SK-N-SH (cell line): Measurements from ENCODE around the gene NIPAL1. TPM values are rescaled to one million over a fixed set of nuclear protein-coding genes. Genes with fewer than 3 reads are reported as not detected.

ENCODE experiments used
- CTCF ChIA-PET: fragments of 300-600, 350-600 bp; formaldehyde crosslinking; extraction: SDS; loops from one replicate; lab custom pipeline; 2021; lab: Yijun Ruan, JAX
- POLR2A ChIA-PET: fragments of 350-600 bp; sonication (Branson Sonifier 250); formaldehyde crosslinking; extraction: SDS; loops from one replicate; lab custom pipeline; 2020; ENCODE audit warnings: antibody characterized with exemption, inconsistent platforms; lab: Yijun Ruan, JAX
- DNase-seq: peaks from one replicate; pipeline ENCODE4 v3.0.0; 2012
- H2AFZ ChIP-seq: fragments of 200-600 bp; sonication (generic); 2 replicates; pipeline ENCODE4 v1.8.1; 2016; ENCODE audit warnings: antibody characterized with exemption, mild to moderate bottlenecking, low read depth
- H3F3A ChIP-seq: fragments of 200-600 bp; sonication (generic); replicated peaks from 2 replicates; pipeline ENCODE3; 2016; ENCODE audit warnings: antibody characterized with exemption, mild to moderate bottlenecking; ENCODE audit not compliant: insufficient read depth
- H3K27ac ChIP-seq, 2 experiments: fragments of 200-500 bp in 1 of 2; fragments of 200-600 bp in 1 of 2; sonication (Bioruptor generic) in 1 of 2; sonication (generic), shearing (Covaris generic) in 1 of 2; 2 replicates each; pipeline versions ENCODE4 v1.5.1 to v1.6.1; 2014 to 2016; ENCODE audit warnings: low read depth in 2 of 2, inconsistent platforms in 1 of 2, low read length in 1 of 2, mild to moderate bottlenecking in 1 of 2, mixed read lengths in 1 of 2
- H3K27me3 ChIP-seq: fragments of 200-600 bp; sonication (generic), shearing (Covaris generic); 2 replicates; pipeline ENCODE4 v1.6.1; 2016; ENCODE audit warnings: mixed run types; ENCODE audit not compliant: insufficient read depth
- H3K36me3 ChIP-seq, 2 experiments: fragments of 200-500 bp in 1 of 2; fragments of 200-600 bp in 1 of 2; sonication (Bioruptor generic) in 1 of 2; sonication (generic) in 1 of 2; replicated peaks in 1 of 2; 2 replicates each; pipeline versions ENCODE3 to v1.5.1; 2014 to 2016; ENCODE audit warnings: low read length in 1 of 2, mild to moderate bottlenecking in 1 of 2; ENCODE audit not compliant: insufficient read depth in 2 of 2, control insufficient read depth in 1 of 2
- H3K4me1 ChIP-seq, 2 experiments: fragments of 200-500 bp in 1 of 2; fragments of 200-600 bp in 1 of 2; sonication (Bioruptor generic) in 1 of 2; sonication (generic), shearing (Covaris generic) in 1 of 2; 2 replicates each; pipeline versions ENCODE4 v1.5.1 to v1.6.1; 2014 to 2016; ENCODE audit warnings: low read depth in 1 of 2, low read length in 1 of 2, mixed run types in 1 of 2; ENCODE audit not compliant: insufficient read depth in 2 of 2, control insufficient read depth in 1 of 2
- H3K4me2 ChIP-seq: fragments of 200-600 bp; sonication (generic), shearing (Covaris generic); 2 replicates; pipeline ENCODE4 v1.6.1; 2017; ENCODE audit warnings: mixed run types
- H3K4me3 ChIP-seq, 2 experiments: fragments of 200-500 bp in 1 of 2; fragments of 200-600 bp in 1 of 2; sonication (Bioruptor generic) in 1 of 2; sonication (generic), shearing (Covaris generic) in 1 of 2; 2 replicates each; pipeline versions ENCODE4 v1.5.1 to v1.8.1; 2014 to 2016; ENCODE audit warnings: low read depth in 2 of 2, inconsistent platforms in 1 of 2, low read length in 1 of 2, mild to moderate bottlenecking in 1 of 2, mixed read lengths in 1 of 2, moderate library complexity in 1 of 2
- H3K79me2 ChIP-seq: fragments of 200-600 bp; sonication (generic); 2 replicates; pipeline ENCODE4 v1.8.1; 2017; ENCODE audit warnings: mild to moderate bottlenecking; ENCODE audit not compliant: insufficient read depth
- H3K9ac ChIP-seq: fragments of 200-600 bp; sonication (generic); 2 replicates; pipeline ENCODE4 v1.6.1; 2017; ENCODE audit warnings: mixed run types
- H3K9me2 ChIP-seq: fragments of 200-600 bp; sonication (generic); 2 replicates; pipeline ENCODE4 v1.6.1; 2017; ENCODE audit warnings: mixed run types
- H3K9me3 ChIP-seq: fragments of 200-600 bp; sonication (generic); 2 replicates; pipeline ENCODE4 v1.6.1; 2017; ENCODE audit warnings: mixed run types, mild to moderate bottlenecking, moderate library complexity
- H4K20me1 ChIP-seq: fragments of 200-600 bp; sonication (generic); 2 replicates; pipeline ENCODE4 v1.6.1; 2017; ENCODE audit warnings: mild to moderate bottlenecking, mixed run types; ENCODE audit not compliant: insufficient read depth
- ELF1 ChIP-seq: IDR thresholded peaks from 2 replicates; pipeline ENCODE4 v1.4.0; 2012
- EP300 ChIP-seq, 2 experiments: IDR thresholded peaks; 2 replicates each; pipeline versions ENCODE4 v1.4.0 to v1.6.1; 2012; ENCODE audit warnings: borderline replicate concordance in 1 of 2, low read depth in 1 of 2, low read length in 1 of 2
- EZH2phosphoT487 ChIP-seq: fragments of 200-600 bp; sonication (generic); IDR thresholded peaks from 2 replicates; pipeline ENCODE4 v1.6.1; 2017; ENCODE audit warnings: low read depth, mixed run types, mild to moderate bottlenecking, antibody characterized with exemption, moderate library complexity, borderline replicate concordance
- FOXJ3 ChIP-seq: sonication (generic); formaldehyde crosslinking; IDR thresholded peaks from 2 replicates; pipeline ENCODE4 v1.5.1; 2020; ENCODE audit warnings: mild to moderate bottlenecking, missing genetic modification reagents
- FOXM1 ChIP-seq: IDR thresholded peaks from 2 replicates; pipeline ENCODE4 v1.4.0; 2012; ENCODE audit warnings: low read depth, mild to moderate bottlenecking
- GABPA ChIP-seq: IDR thresholded peaks from 2 replicates; pipeline ENCODE4 v1.4.0; 2012; ENCODE audit warnings: low read depth, mild to moderate bottlenecking
- IRF3 ChIP-seq: fragments of 150-350 bp; IDR thresholded peaks from 2 replicates; pipeline ENCODE4 v1.6.1; 2016; ENCODE audit warnings: mild to moderate bottlenecking, low read depth, low read length
- MEF2A ChIP-seq: IDR thresholded peaks from 2 replicates; pipeline ENCODE4 v1.4.0; 2012; ENCODE audit warnings: low read depth, borderline replicate concordance
- NFIC ChIP-seq: IDR thresholded peaks from 2 replicates; pipeline ENCODE4 v1.4.0; 2012; ENCODE audit warnings: borderline replicate concordance
- POLR2AphosphoS5 ChIP-seq: IDR thresholded peaks from 2 replicates; pipeline ENCODE4 v1.6.1; 2012; ENCODE audit warnings: low read depth, low read length
- RAD21 ChIP-seq: IDR thresholded peaks from 2 replicates; pipeline ENCODE4 v1.6.1; 2012; ENCODE audit warnings: mild to moderate bottlenecking, low read length
- RFX5 ChIP-seq: IDR thresholded peaks from 2 replicates; pipeline ENCODE4 v1.6.1; 2012; ENCODE audit warnings: mild to moderate bottlenecking, improper control_type of control experiment, low read length
- SIN3A ChIP-seq: IDR thresholded peaks from 2 replicates; pipeline ENCODE4 v1.6.1; 2012; ENCODE audit warnings: low read depth, mild to moderate bottlenecking, low read length, moderate library complexity, borderline replicate concordance
- SMC3 ChIP-seq: IDR thresholded peaks from 2 replicates; pipeline ENCODE4 v1.6.1; 2012; ENCODE audit warnings: low read depth, low read length, improper control_type of control experiment
- TCF12 ChIP-seq: IDR thresholded peaks from 2 replicates; pipeline ENCODE4 v1.4.0; 2012
- TEAD4 ChIP-seq: IDR thresholded peaks from 2 replicates; pipeline ENCODE4 v1.4.0; 2012; ENCODE audit warnings: mild to moderate bottlenecking, borderline replicate concordance; ENCODE audit not compliant: insufficient read depth
- WGBS: methylation state at CpG from one replicate; pipeline ENCODE4 v1.1.6; 2017; ENCODE audit warnings: low lambda C conversion rate; 5-methylcytosine and 5-hydroxymethylcytosine counted together
- polyA plus RNA-seq, 3 experiments: library from polyadenylated mRNA; depleted of rRNA; stranded (reverse); fragments of >200 nt; gene quantifications; 2 replicates each; pipeline ENCODE4 v1.2.3, GENCODE V29; 2012
- TF ChIP-seq, protein P1 (sequence below): IDR thresholded peaks from 2 replicates; pipeline ENCODE4; 2012
- TF ChIP-seq, protein P2 (sequence below): IDR thresholded peaks from 2 replicates; pipeline ENCODE4 v1.4.0; 2012; ENCODE audit warnings: low read depth, borderline replicate concordance
- TF ChIP-seq, protein P3 (sequence below): IDR thresholded peaks from 2 replicates; pipeline ENCODE4 v1.4.0; 2012; ENCODE audit warnings: low read depth, borderline replicate concordance

The NIPAL1 gene
- polyA plus RNA-seq, 1 of the 3 experiments (the other 2 are of a cell fraction) = 1.8 TPM

DNA sequence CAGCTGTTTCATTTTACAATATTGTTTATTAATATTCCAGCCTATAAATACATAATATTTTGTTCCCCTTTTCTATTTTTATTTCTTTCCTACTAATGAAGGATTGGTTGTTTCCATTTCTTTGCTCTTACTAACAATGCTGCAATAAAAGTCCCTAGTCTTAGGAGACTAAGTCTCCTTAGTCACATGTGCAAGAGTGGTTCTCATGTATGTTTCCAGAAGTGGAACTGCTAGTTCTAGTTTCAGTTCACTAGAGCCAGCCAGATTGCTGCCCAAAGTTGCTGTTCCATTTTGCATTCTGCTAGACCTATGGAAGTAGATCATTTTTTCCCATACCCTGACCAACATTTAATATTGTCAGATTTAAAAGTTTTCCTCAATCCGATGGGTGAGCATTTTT is 44.4 kb upstream of the NIPAL1 start:
- TF ChIP-seq POLR2AphosphoS5 (no peak), GABPA (no peak), TEAD4 (no peak), EP300 (IDR thresholded peaks at IDR 0.05; ENCODE audit: borderline replicate concordance in 1 of 2, low read depth in 1 of 2, low read length in 1 of 2) (no peak), NFIC (no peak), ELF1 (no peak), IRF3 (no peak), SIN3A (no peak), SMC3 (no peak), FOXM1 (no peak), RAD21 (no peak), MEF2A (no peak)
- TF ChIP-seq, protein P1, sequence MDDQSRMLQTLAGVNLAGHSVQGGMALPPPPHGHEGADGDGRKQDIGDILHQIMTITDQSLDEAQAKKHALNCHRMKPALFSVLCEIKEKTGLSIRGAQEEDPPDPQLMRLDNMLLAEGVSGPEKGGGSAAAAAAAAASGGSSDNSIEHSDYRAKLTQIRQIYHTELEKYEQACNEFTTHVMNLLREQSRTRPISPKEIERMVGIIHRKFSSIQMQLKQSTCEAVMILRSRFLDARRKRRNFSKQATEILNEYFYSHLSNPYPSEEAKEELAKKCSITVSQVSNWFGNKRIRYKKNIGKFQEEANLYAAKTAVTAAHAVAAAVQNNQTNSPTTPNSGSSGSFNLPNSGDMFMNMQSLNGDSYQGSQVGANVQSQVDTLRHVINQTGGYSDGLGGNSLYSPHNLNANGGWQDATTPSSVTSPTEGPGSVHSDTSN = no peak
- TF ChIP-seq, protein P2, sequence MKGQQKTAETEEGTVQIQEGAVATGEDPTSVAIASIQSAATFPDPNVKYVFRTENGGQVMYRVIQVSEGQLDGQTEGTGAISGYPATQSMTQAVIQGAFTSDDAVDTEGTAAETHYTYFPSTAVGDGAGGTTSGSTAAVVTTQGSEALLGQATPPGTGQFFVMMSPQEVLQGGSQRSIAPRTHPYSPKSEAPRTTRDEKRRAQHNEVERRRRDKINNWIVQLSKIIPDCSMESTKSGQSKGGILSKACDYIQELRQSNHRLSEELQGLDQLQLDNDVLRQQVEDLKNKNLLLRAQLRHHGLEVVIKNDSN = no peak
- TF ChIP-seq, protein P3, sequence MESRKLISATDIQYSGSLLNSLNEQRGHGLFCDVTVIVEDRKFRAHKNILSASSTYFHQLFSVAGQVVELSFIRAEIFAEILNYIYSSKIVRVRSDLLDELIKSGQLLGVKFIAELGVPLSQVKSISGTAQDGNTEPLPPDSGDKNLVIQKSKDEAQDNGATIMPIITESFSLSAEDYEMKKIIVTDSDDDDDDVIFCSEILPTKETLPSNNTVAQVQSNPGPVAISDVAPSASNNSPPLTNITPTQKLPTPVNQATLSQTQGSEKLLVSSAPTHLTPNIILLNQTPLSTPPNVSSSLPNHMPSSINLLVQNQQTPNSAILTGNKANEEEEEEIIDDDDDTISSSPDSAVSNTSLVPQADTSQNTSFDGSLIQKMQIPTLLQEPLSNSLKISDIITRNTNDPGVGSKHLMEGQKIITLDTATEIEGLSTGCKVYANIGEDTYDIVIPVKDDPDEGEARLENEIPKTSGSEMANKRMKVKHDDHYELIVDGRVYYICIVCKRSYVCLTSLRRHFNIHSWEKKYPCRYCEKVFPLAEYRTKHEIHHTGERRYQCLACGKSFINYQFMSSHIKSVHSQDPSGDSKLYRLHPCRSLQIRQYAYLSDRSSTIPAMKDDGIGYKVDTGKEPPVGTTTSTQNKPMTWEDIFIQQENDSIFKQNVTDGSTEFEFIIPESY = no peak
- TF ChIP-seq, all 33 proteins: peak for 0
- Histone ChIP-seq H3K9me3 (no peaks in the 10 kb centered on the region), H3K9me2 (no peaks in the 10 kb centered on the region), H3K4me3 (no peak overlapping the region), H3K4me1 (no peaks in the 10 kb centered on the region), H3K27ac (no peak overlapping the region), H3K4me2 (no peak overlapping the region), H4K20me1 (no peaks in the 10 kb centered on the region), H3K27me3 (no peaks in the 10 kb centered on the region), H3K9ac (no peak overlapping the region), H3K79me2 (no peaks in the 10 kb centered on the region), H3K36me3 (no peaks in the 10 kb centered on the region), H3F3A (no peaks in the 10 kb centered on the region), H2AFZ (no peak overlapping the region)
- 43% methylated on average over 1 of the region's 1 CpG for WGBS
- no peak for DNase-seq
- ChIA-PET POLR2A (no interaction called here), CTCF (no interaction called here)

- H2AFZ ChIP-seq = no peak overlapping the region
- ChIA-PET POLR2A (no interaction called here), CTCF (no interaction called here)
- no peak overlapping the region for H3K4me2 ChIP-seq
- H3K9me2 ChIP-seq = no peaks in the 10 kb centered on the region
- H4K20me1 ChIP-seq = no peaks in the 10 kb centered on the region
- no peaks in the 10 kb centered on the region for H3K4me1 ChIP-seq
- H3K79me2 ChIP-seq = no peaks in the 10 kb centered on the region
- H3K27ac ChIP-seq = no peak overlapping the region
- WGBS = 83% methylated on average over 1 of the region's 1 CpG
- H3K9me3 ChIP-seq = no peaks in the 10 kb centered on the region
- H3K9ac ChIP-seq = no peak overlapping the region
- H3K27me3 ChIP-seq = no peaks in the 10 kb centered on the region
- no peak overlapping the region for H3K4me3 ChIP-seq
- no peaks in the 10 kb centered on the region for H3K36me3 ChIP-seq
- TF ChIP-seq RFX5 = no peak
- no peak for TF ChIP-seq TCF12
- TF ChIP-seq EZH2phosphoT487 = no peak
- TF ChIP-seq FOXJ3 (CRISPR knock-in tag) = no peak
- DNase-seq = no peak
- no peaks in the 10 kb centered on the region for H3F3A ChIP-seq
Measured at GRCh38 chr4:47972721-47973120, 43.9 kb upstream of the NIPAL1 start.
